Esophagus squamous epithelium (tissue), 5 donors: ENCODE data around the gene TMCC3. TPM values are rescaled to one million over a fixed set of nuclear protein-coding genes. Genes with fewer than 3 reads are reported as not detected.
"Not testable (repeated sequence)": the region's sequence is repeated elsewhere in the genome, so short reads cannot be mapped to it uniquely, and the experiment has no call there.

Experiments
- DNase-seq: peaks from one replicate; lab custom pipeline; 2025; lab: John Stamatoyannopoulos, UW
- H3K27ac ChIP-seq, 4 donors: fragments of 200-600 bp; sonication (generic); one replicate each; pipeline ENCODE4 v1.5.1; 2016 to 2019; ENCODE audit warnings: mild to moderate bottlenecking in 1 of 4
- H3K27me3 ChIP-seq, 4 donors: fragments of 200-600 bp; sonication (generic); 1 replicate in 3 of 4; 2 replicates in 1 of 4; pipeline versions ENCODE4 v1.5.1 to v1.6.0; 2017 to 2021; ENCODE audit warnings: antibody characterized with exemption in 1 of 4
- H3K36me3 ChIP-seq, 3 donors: fragments of 200-600 bp; sonication (generic); one replicate each; pipeline ENCODE4 v1.5.1; 2016 to 2019
- H3K4me1 ChIP-seq, 3 donors: fragments of 200-600 bp; sonication (generic); one replicate each; pipeline ENCODE4 v1.5.1; 2017 to 2019
- H3K4me3 ChIP-seq, 4 donors: fragments of 200-600 bp; sonication (generic); 1 replicate in 3 of 4; 2 replicates in 1 of 4; pipeline ENCODE4 v1.5.1; 2016 to 2019; ENCODE audit warnings: mild to moderate bottlenecking in 2 of 4, moderate library complexity in 1 of 4
- H3K9me3 ChIP-seq, 3 donors: fragments of 200-600 bp; sonication (generic); one replicate each; pipeline ENCODE4 v1.5.1; 2016 to 2019
- CTCF ChIP-seq, 6 experiments: fragments of 450-650 bp in 4 of 6; fragments of 200-600 bp in 2 of 6; sonication (generic) in 2 of 6; IDR thresholded peaks; one replicate each; pipeline ENCODE4 v1.5.1; 2016 to 2019; ENCODE audit warnings: antibody characterized with exemption in 6 of 6, mild to moderate bottlenecking in 4 of 6, moderate library complexity in 4 of 6
- POLR2A ChIP-seq, 4 donors: fragments of 450-650 bp; IDR thresholded peaks; one replicate each; pipeline ENCODE4 v1.6.1; 2017; ENCODE audit warnings: antibody characterized with exemption in 4 of 4, mild to moderate bottlenecking in 4 of 4, moderate library complexity in 3 of 4
- WGBS, 2 donors: methylation state at CpG; one replicate each; pipeline ENCODE4 v1.1.5; 2018; 5-methylcytosine and 5-hydroxymethylcytosine counted together
- intact Hi-C: fragments of 100-400 bp; cut with DNase I; formaldehyde crosslinking; loops from one replicate; pipeline ENCODE4 v1.15.0; 2022
- total RNA-seq, 4 donors: library from RNA; depleted of rRNA; stranded (reverse); fragments of >200 nt; gene quantifications; one replicate each; pipeline ENCODE4 v1.1.0, GENCODE V29; 2016
- donor health status: DM: yes; HTN: yes; CAD: no.

TMCC3 gene
- total RNA-seq, 4 donors from 2014 or later: 6.8 to 14.2 (median 10.5) TPM

- intact Hi-C loops: no loop called here
- DNase-seq: no peak
- no peak overlapping the region for H3K27ac ChIP-seq
- H3K27me3 ChIP-seq: no peaks in the 10 kb centered on the region
- 74 to 78% methylated on average over 3 of the region's 3 CpGs for WGBS, 2 donors
- TF ChIP-seq POLR2A (IDR thresholded peaks at IDR 0.05) (no peak), CTCF (IDR thresholded peaks at IDR 0.05) (no peak)
- peaks cover 0 to 35% (median 0%) of the 10 kb centered on the region in 3 donors for H3K4me1 ChIP-seq
- H3K4me3 ChIP-seq: no peak overlapping the region
- no peaks in the 10 kb centered on the region for H3K9me3 ChIP-seq
- no peaks in the 10 kb centered on the region for H3K36me3 ChIP-seq
Observed at GRCh38 chr12:94604366-94604698, 46.0 kb downstream of the TMCC3 start.

GRCh38 chr12:94603434-94604365 is 46.7 kb downstream of the TMCC3 start:
- DNase-seq: no peak
- peaks cover 0 to 35% (median 0%) of the 10 kb centered on the region in 3 donors for H3K4me1 ChIP-seq
- WGBS, 2 donors: 61 to 71% methylated on average over 7 of the region's 7 CpGs
- intact Hi-C loops: no loop called here
- H3K27me3 ChIP-seq: no peaks in the 10 kb centered on the region
- H3K4me3 ChIP-seq: no peak overlapping the region
- H3K27ac ChIP-seq: no peak overlapping the region
- H3K9me3 ChIP-seq: no peaks in the 10 kb centered on the region
- no peak for TF ChIP-seq POLR2A (IDR thresholded peaks at IDR 0.05)
- peak; percentile 37 to 70 (median 53) for TF ChIP-seq CTCF (IDR thresholded peaks at IDR 0.05)
- H3K36me3 ChIP-seq: no peaks in the 10 kb centered on the region

GRCh38 chr12:94602024-94602423 is 48.3 kb downstream of the TMCC3 start:
- intact Hi-C loops: no loop called here
- no peaks in the 10 kb centered on the region for H3K36me3 ChIP-seq
- H3K27me3 ChIP-seq: no peaks in the 10 kb centered on the region
- peak overlapping the region in 1 of 4 donors; percentile 35 for H3K27ac ChIP-seq
- peaks cover 0 to 42% (median 0%) of the 10 kb centered on the region in 3 donors for H3K4me1 ChIP-seq
- no peak for TF ChIP-seq CTCF (IDR thresholded peaks at IDR 0.05)
- no peak for TF ChIP-seq POLR2A (IDR thresholded peaks at IDR 0.05)
- H3K4me3 ChIP-seq: no peak overlapping the region
- no peaks in the 10 kb centered on the region for H3K9me3 ChIP-seq
- 48 to 66% methylated on average over 4 of the region's 4 CpGs for WGBS, 2 donors
- DNase-seq: no peak

GRCh38 chr12:94601307-94601706 is 49.0 kb downstream of the TMCC3 start:
- Histone ChIP-seq H3K4me1 (peaks cover 0 to 49% (median 0%) of the 10 kb centered on the region in 3 donors), H3K27ac (peak overlapping the region in 1 of 4 donors; percentile 35)
- DNase-seq, H3K9me3 ChIP-seq, H3K4me3 ChIP-seq, H3K27me3 ChIP-seq, intact Hi-C loops, H3K36me3 ChIP-seq: not testable (repeated sequence)
- 65 to 100% methylated on average over 4 of the region's 5 CpGs for WGBS, 2 donors

GRCh38 chr12:94599189-94599588 is 51.2 kb downstream of the TMCC3 start:
- 71 to 88% methylated on average over 4 of the region's 4 CpGs for WGBS, 2 donors
- TF ChIP-seq POLR2A (IDR thresholded peaks at IDR 0.05): no peak
- no peak for TF ChIP-seq CTCF (IDR thresholded peaks at IDR 0.05)
- Histone ChIP-seq H3K27ac (no peak overlapping the region), H3K36me3 (no peaks in the 10 kb centered on the region), H3K4me1 (peaks cover 0 to 53% (median 0%) of the 10 kb centered on the region in 3 donors), H3K27me3 (no peaks in the 10 kb centered on the region), H3K4me3 (no peak overlapping the region), H3K9me3 (no peaks in the 10 kb centered on the region)
- intact Hi-C loops: no loop called here
- no peak for DNase-seq
